SU-DHL-6 (cell line): Measurements from ENCODE around the gene DAAM2.

Experiments used
- EZH2phosphoT487 ChIP-seq: fragments of 200-600 bp; sonication (generic), shearing (Covaris generic); conservative IDR thresholded peaks from 2 replicates; pipeline ENCODE4 v1.6.1; 2018; ENCODE audit warnings: mild to moderate bottlenecking, antibody characterized with exemption, low read length, moderate library complexity, mixed read lengths
- TF ChIP-seq, protein P1 (sequence below): fragments of 200-600 bp; sonication (generic); IDR thresholded peaks from one replicate; pipeline ENCODE4 v1.5.1; 2017; ENCODE audit warnings: antibody characterized with exemption, mild to moderate bottlenecking, low read length, moderate library complexity; ENCODE audit not compliant: insufficient read depth, poor library complexity, severe bottlenecking

DNA sequence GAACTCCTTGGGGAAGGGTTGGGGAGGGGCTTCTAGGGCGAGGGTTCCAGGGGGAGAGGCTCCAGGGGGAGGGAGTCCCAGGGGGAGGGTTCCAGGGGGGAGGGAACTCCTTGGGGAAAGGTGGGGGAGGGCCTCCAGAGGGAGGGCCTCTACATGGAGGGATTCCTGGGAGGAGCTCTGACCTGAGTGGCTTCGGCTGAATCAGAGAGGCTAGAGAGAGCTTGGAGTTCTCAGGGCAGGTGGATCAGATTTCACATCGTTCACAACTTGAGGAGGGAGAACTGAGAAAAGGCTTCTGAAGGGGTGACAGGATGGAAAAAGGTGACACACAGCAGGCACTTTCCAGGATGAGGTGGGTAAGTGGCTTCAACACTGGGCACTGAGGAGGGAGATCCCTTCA is 49.1 kb downstream of the DAAM2 start:
- TF ChIP-seq EZH2phosphoT487, result no peak
- TF ChIP-seq, protein P1, sequence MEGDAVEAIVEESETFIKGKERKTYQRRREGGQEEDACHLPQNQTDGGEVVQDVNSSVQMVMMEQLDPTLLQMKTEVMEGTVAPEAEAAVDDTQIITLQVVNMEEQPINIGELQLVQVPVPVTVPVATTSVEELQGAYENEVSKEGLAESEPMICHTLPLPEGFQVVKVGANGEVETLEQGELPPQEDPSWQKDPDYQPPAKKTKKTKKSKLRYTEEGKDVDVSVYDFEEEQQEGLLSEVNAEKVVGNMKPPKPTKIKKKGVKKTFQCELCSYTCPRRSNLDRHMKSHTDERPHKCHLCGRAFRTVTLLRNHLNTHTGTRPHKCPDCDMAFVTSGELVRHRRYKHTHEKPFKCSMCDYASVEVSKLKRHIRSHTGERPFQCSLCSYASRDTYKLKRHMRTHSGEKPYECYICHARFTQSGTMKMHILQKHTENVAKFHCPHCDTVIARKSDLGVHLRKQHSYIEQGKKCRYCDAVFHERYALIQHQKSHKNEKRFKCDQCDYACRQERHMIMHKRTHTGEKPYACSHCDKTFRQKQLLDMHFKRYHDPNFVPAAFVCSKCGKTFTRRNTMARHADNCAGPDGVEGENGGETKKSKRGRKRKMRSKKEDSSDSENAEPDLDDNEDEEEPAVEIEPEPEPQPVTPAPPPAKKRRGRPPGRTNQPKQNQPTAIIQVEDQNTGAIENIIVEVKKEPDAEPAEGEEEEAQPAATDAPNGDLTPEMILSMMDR, result no peak
